H9 (cell line): ENCODE data around the gene TMEM59. TPM values are rescaled to one million over a fixed set of nuclear protein-coding genes. Genes with fewer than 3 reads are reported as not detected.

Source experiments
- DNase-seq: peaks from one replicate; pipeline ENCODE4 v3.0.0-alpha.2; 2017
- H2AFZ ChIP-seq: one replicate; pipeline ENCODE4 v1.6.1; 2013; ENCODE audit warnings: mild to moderate bottlenecking, low read length, control low read depth, moderate library complexity
- H2AK5ac ChIP-seq: 2 replicates; pipeline ENCODE4 v1.6.1; 2013; ENCODE audit warnings: low read length, control low read depth, mixed read lengths; ENCODE audit not compliant: insufficient read length
- H2BK120ac ChIP-seq: one replicate; pipeline ENCODE4 v1.6.1; 2013; ENCODE audit warnings: low read depth, mild to moderate bottlenecking, low read length, control low read depth, inconsistent platforms; ENCODE audit not compliant: poor library complexity, severe bottlenecking
- H2BK12ac ChIP-seq: 2 replicates; pipeline ENCODE4 v1.6.1; 2013; ENCODE audit warnings: low read length, control low read depth, mixed read lengths, low read depth; ENCODE audit not compliant: insufficient read length
- H2BK15ac ChIP-seq: 2 replicates; pipeline ENCODE4 v1.6.1; 2013; ENCODE audit warnings: low read depth, low read length, control low read depth
- H2BK20ac ChIP-seq: one replicate; pipeline ENCODE4 v1.6.1; 2013; ENCODE audit warnings: low read depth, mild to moderate bottlenecking, low read length, control low read depth, inconsistent platforms; ENCODE audit not compliant: poor library complexity, severe bottlenecking
- H2BK5ac ChIP-seq: 2 replicates; pipeline ENCODE4 v1.6.1; 2013; ENCODE audit warnings: low read length, control low read depth, mixed read lengths; ENCODE audit not compliant: insufficient read length
- H3K14ac ChIP-seq: 2 replicates; pipeline ENCODE4 v1.6.1; 2013; ENCODE audit warnings: low read length, control low read depth; ENCODE audit not compliant: insufficient read depth
- H3K18ac ChIP-seq: 2 replicates; pipeline ENCODE4 v1.6.1; 2013; ENCODE audit warnings: low read depth, mild to moderate bottlenecking, mixed read lengths, low read length, control low read depth; ENCODE audit not compliant: insufficient read length
- H3K23ac ChIP-seq: 2 replicates; pipeline ENCODE4 v1.6.1; 2013; ENCODE audit warnings: low read length, control low read depth, mixed read lengths, low read depth; ENCODE audit not compliant: insufficient read length
- H3K23me2 ChIP-seq: 2 replicates; pipeline ENCODE4 v1.6.1; 2013; ENCODE audit warnings: low read depth, mild to moderate bottlenecking, mixed read lengths, low read length, control low read depth; ENCODE audit not compliant: insufficient read length, poor library complexity, severe bottlenecking
- H3K27ac ChIP-seq: 2 replicates; pipeline ENCODE4 v1.5.1; 2013; ENCODE audit warnings: low read length, control low read depth, mixed read lengths, low read depth; ENCODE audit not compliant: insufficient read length
- H3K27me3 ChIP-seq: 2 replicates; pipeline ENCODE4 v1.6.1; 2013; ENCODE audit warnings: low read length, control low read depth, inconsistent platforms; ENCODE audit not compliant: insufficient read depth
- H3K4ac ChIP-seq: 2 replicates; pipeline ENCODE4 v1.6.1; 2013; ENCODE audit warnings: low read depth, mild to moderate bottlenecking, control low read depth, inconsistent platforms, low read length, moderate library complexity
- H3K4me1 ChIP-seq: 2 replicates; pipeline ENCODE4 v1.6.1; 2013; ENCODE audit warnings: low read length, control low read depth, inconsistent platforms; ENCODE audit not compliant: insufficient read depth
- H3K4me2 ChIP-seq: 2 replicates; pipeline ENCODE4 v1.6.1; 2013; ENCODE audit warnings: low read length, control low read depth, mixed read lengths; ENCODE audit not compliant: insufficient read length, insufficient read depth
- H3K56ac ChIP-seq: 2 replicates; pipeline ENCODE4 v1.6.1; 2013; ENCODE audit warnings: low read depth, mild to moderate bottlenecking, mixed read lengths, low read length, control low read depth; ENCODE audit not compliant: insufficient read length
- H3K79me1 ChIP-seq: 2 replicates; pipeline ENCODE4 v1.6.1; 2013; ENCODE audit warnings: low read depth, mild to moderate bottlenecking, moderate library complexity, low read length, control low read depth, inconsistent platforms; ENCODE audit not compliant: insufficient read depth, poor library complexity, severe bottlenecking
- H3K79me2 ChIP-seq: 2 replicates; pipeline ENCODE4 v1.6.1; 2013; ENCODE audit warnings: low read length, control low read depth, inconsistent platforms; ENCODE audit not compliant: insufficient read depth
- H3K9ac ChIP-seq: 2 replicates; pipeline ENCODE4 v1.6.1; 2013; ENCODE audit warnings: low read length, control low read depth, mixed read lengths; ENCODE audit not compliant: insufficient read length; ENCODE audit errors: extremely low read depth
- H3K9me3 ChIP-seq: one replicate; pipeline ENCODE4 v1.6.1; 2013; ENCODE audit warnings: low read depth, low read length, inconsistent platforms; ENCODE audit not compliant: control insufficient read depth
- H3T11ph ChIP-seq: one replicate; pipeline ENCODE4 v1.6.1; 2013; ENCODE audit warnings: mild to moderate bottlenecking, low read length, control low read depth, inconsistent platforms
- H4K20me1 ChIP-seq: one replicate; pipeline ENCODE4 v1.6.1; 2013; ENCODE audit not compliant: control insufficient read depth, insufficient read length, insufficient read depth
- H4K5ac ChIP-seq: 2 replicates; pipeline ENCODE4 v1.6.1; 2013; ENCODE audit warnings: low read depth, mild to moderate bottlenecking, mixed read lengths, low read length, control low read depth; ENCODE audit not compliant: insufficient read length
- H4K8ac ChIP-seq: replicated peaks from 2 replicates; pipeline ENCODE4 v1.6.1; 2013; ENCODE audit warnings: low read length, control low read depth, mixed read lengths, low read depth; ENCODE audit not compliant: insufficient read length
- H4K91ac ChIP-seq: 2 replicates; pipeline ENCODE4 v1.6.1; 2013; ENCODE audit warnings: low read depth, mild to moderate bottlenecking, moderate library complexity, mixed read lengths, low read length, control low read depth; ENCODE audit not compliant: insufficient read length
- H3K27ac Mint-ChIP-seq, 3 experiments: 2 replicates in 2 of 3; 3 replicates in 1 of 3; pipeline ENCODE4 v1.8.0; 2020 to 2021; ENCODE audit warnings: mixed read lengths in 3 of 3, mild to moderate bottlenecking in 1 of 3, moderate library complexity in 1 of 3
- H3K27me3 Mint-ChIP-seq: 2 replicates; pipeline ENCODE4 v1.8.0; 2021; ENCODE audit warnings: low read depth, mild to moderate bottlenecking, moderate library complexity, mixed read lengths
- H3K36me3 Mint-ChIP-seq, 3 experiments: 2 replicates in 2 of 3; 3 replicates in 1 of 3; pipeline ENCODE4 v1.8.0; 2020 to 2021; ENCODE audit warnings: low read depth in 3 of 3, mixed read lengths in 3 of 3; ENCODE audit not compliant: insufficient read depth in 1 of 3
- H3K4me1 Mint-ChIP-seq, 2 experiments: 2 replicates each; pipeline ENCODE4 v1.8.0; 2020; ENCODE audit warnings: mixed read lengths in 2 of 2
- H3K4me3 Mint-ChIP-seq, 2 experiments: 2 replicates in 1 of 2; 3 replicates in 1 of 2; pipeline ENCODE4 v1.8.0; 2020 to 2021; ENCODE audit warnings: mild to moderate bottlenecking in 2 of 2, mixed read lengths in 2 of 2, moderate library complexity in 1 of 2
- H3K9me3 Mint-ChIP-seq, 2 experiments: 2 replicates in 1 of 2; 3 replicates in 1 of 2; pipeline ENCODE4 v1.8.0; 2020; ENCODE audit warnings: mild to moderate bottlenecking in 2 of 2, mixed read lengths in 2 of 2, moderate library complexity in 1 of 2
- CTCF ChIP-seq: fragments of 200-600 bp; sonication (generic); conservative IDR thresholded peaks from 3 replicates; pipeline ENCODE4 v1.8.0; 2021; ENCODE audit warnings: antibody characterized with exemption, mild to moderate bottlenecking
- WGBS: extraction: QIAGEN DNeasy Blood & Tissue Kit; methylation state at CpG from one replicate; pipeline ENCODE4 v1.1.7; 2013; ENCODE audit warnings: missing lambda C conversion rate, low lambda C conversion rate, mixed read lengths; ENCODE audit not compliant: insufficient read length; ENCODE audit errors: extremely low coverage; 5-methylcytosine and 5-hydroxymethylcytosine counted together
- total RNA-seq: library from RNA; stranded (reverse); gene quantifications from 2 replicates; pipeline ENCODE4 v1.2.1, GENCODE V29; 2021

The TMEM59 gene
- total RNA-seq, 1 experiment from 2014 or later = 111 TPM

GRCh38 chr1:54017979-54018378 lies 35.0 kb downstream of the TMEM59 start, which contains the start of gene LDLRAD1:
LDLRAD1 (minus strand) TSS chr1:54018186; CDS start chr1:54018112, 74 bp downstream.
- no CpG with 5 or more reads among the region's 6 CpGs for WGBS
- Histone ChIP-seq H3K23ac (no peak within 1 kb of the TSS), H2BK15ac (no peak within 1 kb of the TSS), H3K4ac (no peak within 1 kb of the TSS), H2BK120ac (no peak within 1 kb of the TSS), H3K18ac (no peak within 1 kb of the TSS), H2BK20ac (no peak within 1 kb of the TSS), H2AK5ac (no peak within 1 kb of the TSS), H4K8ac (no peak within 1 kb of the TSS), H2BK12ac (no peak within 1 kb of the TSS), H3K9me3 (no peaks in the 10 kb centered on the region), H3K79me2 (no peaks in the 10 kb centered on the region), H3K56ac (no peak within 1 kb of the TSS), H3K79me1 (no peaks in the 10 kb centered on the region), H3K9ac (no peak within 1 kb of the TSS), H3K4me1 (no peaks in the 10 kb centered on the region), H2AFZ (no peak within 1 kb of the TSS), H3K27me3 (no peaks in the 10 kb centered on the region), H3K4me2 (no peak within 1 kb of the TSS), H4K5ac (no peak within 1 kb of the TSS), H3K23me2 (no peaks in the 10 kb centered on the region), H3T11ph (no peak within 1 kb of the TSS), H4K91ac (no peak within 1 kb of the TSS), H3K27ac (no peak within 1 kb of the TSS), H2BK5ac (no peak within 1 kb of the TSS), H4K20me1 (no peaks in the 10 kb centered on the region), H3K14ac (no peak within 1 kb of the TSS)
- Mint-ChIP-seq H3K27me3 (no peaks in the 10 kb centered on the region), H3K4me1 (peaks cover 8 to 10% of the 10 kb centered on the region in 2 experiments), H3K9me3 (no peaks in the 10 kb centered on the region), H3K36me3 (no peaks in the 10 kb centered on the region), H3K4me3 (peak within 1 kb of the TSS in 1 of 2 experiments; percentile 32; a peak in 1 of 5 replicates), H3K27ac (peak within 1 kb of the TSS in 2 of 3 experiments; percentile 46 to 47; a peak in 2 of 7 replicates)
- TF ChIP-seq CTCF = no peak
- DNase-seq = peak; percentile 51
